ENCODE data around the gene ST14.

DNA sequence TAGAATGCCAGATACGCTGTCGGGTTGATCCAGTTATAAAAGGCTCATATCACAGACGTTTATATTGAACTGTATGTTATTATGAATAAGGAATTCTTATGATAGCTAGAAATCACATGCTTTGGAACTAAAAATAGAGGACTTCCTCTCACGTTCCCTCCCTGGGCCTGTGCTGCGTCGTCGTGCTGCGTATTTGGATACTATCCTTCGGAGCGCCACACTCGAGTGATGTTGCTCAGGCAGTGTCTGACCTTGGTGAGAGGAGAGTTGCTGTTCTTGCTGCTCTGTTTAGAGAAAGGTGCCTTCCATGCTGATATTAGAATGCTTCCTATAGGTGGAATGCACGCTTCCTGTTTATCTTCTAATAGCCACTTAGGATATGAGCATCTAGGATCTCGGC, 20.2 kb upstream of the ST14 start:
- TF ChIP-seq, protein P1, sequence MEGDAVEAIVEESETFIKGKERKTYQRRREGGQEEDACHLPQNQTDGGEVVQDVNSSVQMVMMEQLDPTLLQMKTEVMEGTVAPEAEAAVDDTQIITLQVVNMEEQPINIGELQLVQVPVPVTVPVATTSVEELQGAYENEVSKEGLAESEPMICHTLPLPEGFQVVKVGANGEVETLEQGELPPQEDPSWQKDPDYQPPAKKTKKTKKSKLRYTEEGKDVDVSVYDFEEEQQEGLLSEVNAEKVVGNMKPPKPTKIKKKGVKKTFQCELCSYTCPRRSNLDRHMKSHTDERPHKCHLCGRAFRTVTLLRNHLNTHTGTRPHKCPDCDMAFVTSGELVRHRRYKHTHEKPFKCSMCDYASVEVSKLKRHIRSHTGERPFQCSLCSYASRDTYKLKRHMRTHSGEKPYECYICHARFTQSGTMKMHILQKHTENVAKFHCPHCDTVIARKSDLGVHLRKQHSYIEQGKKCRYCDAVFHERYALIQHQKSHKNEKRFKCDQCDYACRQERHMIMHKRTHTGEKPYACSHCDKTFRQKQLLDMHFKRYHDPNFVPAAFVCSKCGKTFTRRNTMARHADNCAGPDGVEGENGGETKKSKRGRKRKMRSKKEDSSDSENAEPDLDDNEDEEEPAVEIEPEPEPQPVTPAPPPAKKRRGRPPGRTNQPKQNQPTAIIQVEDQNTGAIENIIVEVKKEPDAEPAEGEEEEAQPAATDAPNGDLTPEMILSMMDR (IDR thresholded peaks at IDR 0.05): no peak
- TF ChIP-seq ZNF416 (CRISPR knock-in tag; IDR thresholded peaks at IDR 0.05): no peak
- TF ChIP-seq CREB1 (CRISPR knock-in tag; IDR thresholded peaks at IDR 0.05): no peak
- TF ChIP-seq, protein P2, sequence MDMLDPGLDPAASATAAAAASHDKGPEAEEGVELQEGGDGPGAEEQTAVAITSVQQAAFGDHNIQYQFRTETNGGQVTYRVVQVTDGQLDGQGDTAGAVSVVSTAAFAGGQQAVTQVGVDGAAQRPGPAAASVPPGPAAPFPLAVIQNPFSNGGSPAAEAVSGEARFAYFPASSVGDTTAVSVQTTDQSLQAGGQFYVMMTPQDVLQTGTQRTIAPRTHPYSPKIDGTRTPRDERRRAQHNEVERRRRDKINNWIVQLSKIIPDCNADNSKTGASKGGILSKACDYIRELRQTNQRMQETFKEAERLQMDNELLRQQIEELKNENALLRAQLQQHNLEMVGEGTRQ (CRISPR knock-in tag; IDR thresholded peaks at IDR 0.05): no peak
- TF ChIP-seq TP53 (CRISPR knock-in tag; IDR thresholded peaks at IDR 0.05): no peak
- no peak for TF ChIP-seq ELF4 (CRISPR knock-in tag; IDR thresholded peaks at IDR 0.05; ENCODE audit: low read depth)
- no peak for TF ChIP-seq FOXK1 (CRISPR knock-in tag; IDR thresholded peaks at IDR 0.05)
- TF ChIP-seq, protein P3, sequence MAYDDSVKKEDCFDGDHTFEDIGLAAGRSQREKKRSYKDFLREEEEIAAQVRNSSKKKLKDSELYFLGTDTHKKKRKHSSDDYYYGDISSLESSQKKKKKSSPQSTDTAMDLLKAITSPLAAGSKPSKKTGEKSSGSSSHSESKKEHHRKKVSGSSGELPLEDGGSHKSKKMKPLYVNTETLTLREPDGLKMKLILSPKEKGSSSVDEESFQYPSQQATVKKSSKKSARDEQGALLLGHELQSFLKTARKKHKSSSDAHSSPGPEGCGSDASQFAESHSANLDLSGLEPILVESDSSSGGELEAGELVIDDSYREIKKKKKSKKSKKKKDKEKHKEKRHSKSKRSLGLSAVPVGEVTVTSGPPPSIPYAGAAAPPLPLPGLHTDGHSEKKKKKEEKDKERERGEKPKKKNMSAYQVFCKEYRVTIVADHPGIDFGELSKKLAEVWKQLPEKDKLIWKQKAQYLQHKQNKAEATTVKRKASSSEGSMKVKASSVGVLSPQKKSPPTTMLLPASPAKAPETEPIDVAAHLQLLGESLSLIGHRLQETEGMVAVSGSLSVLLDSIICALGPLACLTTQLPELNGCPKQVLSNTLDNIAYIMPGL (CRISPR knock-in tag; IDR thresholded peaks at IDR 0.05): no peak
- TF ChIP-seq KAT7 (CRISPR knock-in tag; IDR thresholded peaks at IDR 0.05; ENCODE audit: borderline replicate concordance): no peak
- no peak for TF ChIP-seq NR1H2 (CRISPR knock-in tag; IDR thresholded peaks at IDR 0.05)
- TF ChIP-seq TCF7 (CRISPR knock-in tag; IDR thresholded peaks at IDR 0.05; ENCODE audit: low read depth): no peak
- TF ChIP-seq, protein P4, sequence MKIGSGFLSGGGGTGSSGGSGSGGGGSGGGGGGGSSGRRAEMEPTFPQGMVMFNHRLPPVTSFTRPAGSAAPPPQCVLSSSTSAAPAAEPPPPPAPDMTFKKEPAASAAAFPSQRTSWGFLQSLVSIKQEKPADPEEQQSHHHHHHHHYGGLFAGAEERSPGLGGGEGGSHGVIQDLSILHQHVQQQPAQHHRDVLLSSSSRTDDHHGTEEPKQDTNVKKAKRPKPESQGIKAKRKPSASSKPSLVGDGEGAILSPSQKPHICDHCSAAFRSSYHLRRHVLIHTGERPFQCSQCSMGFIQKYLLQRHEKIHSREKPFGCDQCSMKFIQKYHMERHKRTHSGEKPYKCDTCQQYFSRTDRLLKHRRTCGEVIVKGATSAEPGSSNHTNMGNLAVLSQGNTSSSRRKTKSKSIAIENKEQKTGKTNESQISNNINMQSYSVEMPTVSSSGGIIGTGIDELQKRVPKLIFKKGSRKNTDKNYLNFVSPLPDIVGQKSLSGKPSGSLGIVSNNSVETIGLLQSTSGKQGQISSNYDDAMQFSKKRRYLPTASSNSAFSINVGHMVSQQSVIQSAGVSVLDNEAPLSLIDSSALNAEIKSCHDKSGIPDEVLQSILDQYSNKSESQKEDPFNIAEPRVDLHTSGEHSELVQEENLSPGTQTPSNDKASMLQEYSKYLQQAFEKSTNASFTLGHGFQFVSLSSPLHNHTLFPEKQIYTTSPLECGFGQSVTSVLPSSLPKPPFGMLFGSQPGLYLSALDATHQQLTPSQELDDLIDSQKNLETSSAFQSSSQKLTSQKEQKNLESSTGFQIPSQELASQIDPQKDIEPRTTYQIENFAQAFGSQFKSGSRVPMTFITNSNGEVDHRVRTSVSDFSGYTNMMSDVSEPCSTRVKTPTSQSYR (CRISPR knock-in tag; IDR thresholded peaks at IDR 0.05): no peak
- TF ChIP-seq NR2C2 (CRISPR knock-in tag; IDR thresholded peaks at IDR 0.05): no peak
- TF ChIP-seq NR3C1 (CRISPR knock-in tag; conservative IDR thresholded peaks at IDR 0.05; ENCODE audit: low read depth): no peak
